ENCODE data around the gene GCLC.

GCLC gene

DNA sequence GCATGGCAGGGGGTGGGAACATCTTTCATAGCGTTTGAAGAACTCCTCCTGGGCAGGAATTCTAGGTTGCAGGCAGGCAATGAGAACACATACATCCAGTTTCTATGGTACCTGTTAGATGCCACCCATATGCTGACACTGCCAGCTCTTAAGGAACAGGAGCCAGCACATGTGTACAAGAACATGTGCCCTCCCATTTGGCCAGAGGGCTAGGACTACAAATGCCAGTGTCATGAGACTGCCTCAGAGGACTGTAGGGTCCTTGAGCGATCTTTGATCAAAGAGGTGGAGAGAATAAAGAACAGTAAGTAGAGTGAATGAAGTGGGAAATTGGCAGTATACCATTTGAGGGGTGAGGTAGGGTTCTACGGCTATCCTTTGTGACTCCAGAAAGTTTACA is 45.8 kb downstream of the GCLC start:
- TF ChIP-seq, protein P1, sequence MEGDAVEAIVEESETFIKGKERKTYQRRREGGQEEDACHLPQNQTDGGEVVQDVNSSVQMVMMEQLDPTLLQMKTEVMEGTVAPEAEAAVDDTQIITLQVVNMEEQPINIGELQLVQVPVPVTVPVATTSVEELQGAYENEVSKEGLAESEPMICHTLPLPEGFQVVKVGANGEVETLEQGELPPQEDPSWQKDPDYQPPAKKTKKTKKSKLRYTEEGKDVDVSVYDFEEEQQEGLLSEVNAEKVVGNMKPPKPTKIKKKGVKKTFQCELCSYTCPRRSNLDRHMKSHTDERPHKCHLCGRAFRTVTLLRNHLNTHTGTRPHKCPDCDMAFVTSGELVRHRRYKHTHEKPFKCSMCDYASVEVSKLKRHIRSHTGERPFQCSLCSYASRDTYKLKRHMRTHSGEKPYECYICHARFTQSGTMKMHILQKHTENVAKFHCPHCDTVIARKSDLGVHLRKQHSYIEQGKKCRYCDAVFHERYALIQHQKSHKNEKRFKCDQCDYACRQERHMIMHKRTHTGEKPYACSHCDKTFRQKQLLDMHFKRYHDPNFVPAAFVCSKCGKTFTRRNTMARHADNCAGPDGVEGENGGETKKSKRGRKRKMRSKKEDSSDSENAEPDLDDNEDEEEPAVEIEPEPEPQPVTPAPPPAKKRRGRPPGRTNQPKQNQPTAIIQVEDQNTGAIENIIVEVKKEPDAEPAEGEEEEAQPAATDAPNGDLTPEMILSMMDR (IDR thresholded peaks at IDR 0.05; ENCODE audit: poor library complexity, severe bottlenecking) = no peak
- peaks cover 15% of the 10 kb centered on the region for H3K4me1 ChIP-seq (ENCODE audit: insufficient read depth, poor library complexity, severe bottlenecking)
- no peak overlapping the region for H3K27ac ChIP-seq (ENCODE audit: poor library complexity, severe bottlenecking)
- no peaks in the 10 kb centered on the region for H3K9me3 ChIP-seq (ENCODE audit: severe bottlenecking)
- H3K27me3 ChIP-seq (ENCODE audit: insufficient read depth, poor library complexity, severe bottlenecking) = no peaks in the 10 kb centered on the region
- no peak for DNase-seq (ENCODE audit: low spot score)
- ATAC-seq (ENCODE audit: low read depth) = no peak
- H3K36me3 ChIP-seq (ENCODE audit: low read depth) = peaks cover 68% of the 10 kb centered on the region
- no peak overlapping the region for H3K4me3 ChIP-seq (ENCODE audit: severe bottlenecking)

DNA sequence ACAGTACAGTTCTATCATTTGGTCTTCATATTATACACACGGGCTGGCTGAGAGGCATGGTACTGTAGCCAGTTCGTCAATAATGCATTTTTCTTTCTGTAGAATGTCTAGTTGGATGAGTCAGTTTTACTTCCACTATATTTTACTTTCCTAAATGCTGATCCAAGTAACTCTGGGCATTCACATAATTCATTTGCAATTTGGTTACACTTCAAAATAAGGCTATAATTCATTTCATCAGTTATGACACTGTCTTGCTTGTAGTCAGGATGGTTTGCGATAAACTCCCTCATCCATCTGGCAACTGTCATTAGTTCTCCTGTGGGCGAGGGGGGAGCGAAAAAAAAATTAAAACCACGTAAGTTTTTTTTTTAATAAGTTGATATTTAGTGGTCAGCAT is 46.3 kb downstream of the GCLC start:
- peaks cover 63% of the 10 kb centered on the region for H3K36me3 ChIP-seq (ENCODE audit: low read depth)
- H3K4me1 ChIP-seq (ENCODE audit: insufficient read depth, poor library complexity, severe bottlenecking) = peaks cover 17% of the 10 kb centered on the region
- DNase-seq (ENCODE audit: low spot score) = no peak
- no peak overlapping the region for H3K4me3 ChIP-seq (ENCODE audit: severe bottlenecking)
- H3K9me3 ChIP-seq (ENCODE audit: severe bottlenecking) = no peaks in the 10 kb centered on the region
- H3K27ac ChIP-seq (ENCODE audit: poor library complexity, severe bottlenecking) = no peak overlapping the region
- H3K27me3 ChIP-seq (ENCODE audit: insufficient read depth, poor library complexity, severe bottlenecking) = no peaks in the 10 kb centered on the region
- no peak for ATAC-seq (ENCODE audit: low read depth)
- TF ChIP-seq, protein P1 (IDR thresholded peaks at IDR 0.05; ENCODE audit: poor library complexity, severe bottlenecking) = no peak

DNA sequence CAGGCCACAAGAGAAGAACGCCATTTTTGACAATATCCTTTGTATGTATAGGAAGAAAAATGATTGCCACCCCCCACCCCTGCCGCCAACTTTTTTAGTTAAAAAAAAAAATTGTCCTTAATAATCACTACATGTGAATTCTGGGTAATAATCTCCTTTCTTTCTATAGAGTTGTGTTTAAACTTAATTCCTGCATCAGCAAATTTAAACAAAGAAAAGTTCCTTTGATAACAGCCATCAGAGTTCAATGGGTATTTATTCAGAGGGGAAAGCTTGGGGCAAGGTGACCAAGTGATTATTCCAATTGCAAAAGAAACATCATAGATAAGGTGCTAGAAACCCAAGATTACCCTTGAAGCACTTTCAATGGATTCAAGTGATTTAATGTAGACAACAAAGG is 47.0 kb downstream of the GCLC start:
- Histone ChIP-seq H3K4me1 (ENCODE audit: insufficient read depth, poor library complexity, severe bottlenecking) (peaks cover 17% of the 10 kb centered on the region), H3K9me3 (ENCODE audit: severe bottlenecking) (no peaks in the 10 kb centered on the region), H3K4me3 (ENCODE audit: severe bottlenecking) (no peak overlapping the region), H3K27me3 (ENCODE audit: insufficient read depth, poor library complexity, severe bottlenecking) (no peaks in the 10 kb centered on the region), H3K27ac (ENCODE audit: poor library complexity, severe bottlenecking) (peak overlapping the region; percentile 49), H3K36me3 (ENCODE audit: low read depth) (peaks cover 56% of the 10 kb centered on the region)
- TF ChIP-seq, protein P1 (IDR thresholded peaks at IDR 0.05; ENCODE audit: poor library complexity, severe bottlenecking) = no peak
- ATAC-seq (ENCODE audit: low read depth) = no peak
- DNase-seq (ENCODE audit: low spot score) = no peak

DNA sequence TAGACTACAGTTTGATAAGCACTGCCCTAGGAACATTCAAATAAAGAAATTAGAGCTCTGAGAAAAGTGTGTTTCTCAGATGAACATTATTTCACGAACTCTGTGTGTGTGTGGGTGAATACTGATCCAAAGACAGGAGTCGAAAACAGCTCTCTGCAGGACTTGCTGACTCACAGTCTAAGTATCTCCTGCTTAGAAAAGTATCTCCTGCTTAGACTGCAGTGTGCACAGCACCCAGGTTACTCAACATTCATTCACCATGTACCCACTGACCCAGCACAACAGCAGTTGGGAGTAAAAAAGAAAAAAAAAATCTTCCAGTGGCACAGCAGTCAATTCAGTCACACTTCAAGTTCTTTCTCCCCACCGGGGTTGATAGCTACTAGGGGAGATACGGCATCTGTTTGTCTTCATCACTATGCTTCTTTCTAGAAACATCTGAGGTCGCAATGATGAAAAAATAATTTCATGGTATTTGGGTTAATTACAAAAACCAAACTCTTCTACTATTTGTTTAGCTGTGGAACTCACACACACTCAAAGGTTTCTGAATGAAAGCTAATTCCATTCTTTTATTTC is 48.0 kb downstream of the GCLC start:
- peaks cover 46% of the 10 kb centered on the region for H3K36me3 ChIP-seq (ENCODE audit: low read depth)
- H3K27ac ChIP-seq (ENCODE audit: poor library complexity, severe bottlenecking) = peak overlapping the region; percentile 49
- TF ChIP-seq, protein P1 (IDR thresholded peaks at IDR 0.05; ENCODE audit: poor library complexity, severe bottlenecking) = no peak
- no peaks in the 10 kb centered on the region for H3K9me3 ChIP-seq (ENCODE audit: severe bottlenecking)
- no peak for DNase-seq (ENCODE audit: low spot score)
- no peaks in the 10 kb centered on the region for H3K27me3 ChIP-seq (ENCODE audit: insufficient read depth, poor library complexity, severe bottlenecking)
- H3K4me1 ChIP-seq (ENCODE audit: insufficient read depth, poor library complexity, severe bottlenecking) = peaks cover 17% of the 10 kb centered on the region
- no peak overlapping the region for H3K4me3 ChIP-seq (ENCODE audit: severe bottlenecking)
- ATAC-seq (ENCODE audit: low read depth) = peak; percentile 97

Data from RWPE2 (cell line).